H1 (cell line): ENCODE measurements around the gene NAA38. TPM values are rescaled to one million over a fixed set of nuclear protein-coding genes. Genes with fewer than 3 reads are reported as not detected.

Experiments used
- CREB1 ChIP-seq: IDR thresholded peaks from 2 replicates; pipeline ENCODE4 v1.6.1; 2012; ENCODE audit warnings: inconsistent platforms
- GTF2F1 ChIP-seq: IDR thresholded peaks from 2 replicates; pipeline ENCODE4 v1.6.1; 2012; ENCODE audit warnings: low read depth, low read length, improper control_type of control experiment, borderline replicate concordance
- SP4 ChIP-seq: IDR thresholded peaks from 2 replicates; pipeline ENCODE4 v1.6.1; 2012; ENCODE audit warnings: low read length, inconsistent platforms
- polyA plus RNA-seq, 7 experiments: library from polyadenylated mRNA; depleted of rRNA in 3 of 7; stranded (reverse) in 5 of 7; unstranded in 2 of 7; fragments of >200 nt in 5 of 7; fragments of 200-250 nt in 2 of 7; gene quantifications; 1 replicate in 5 of 7; 2 replicates in 1 of 7; 4 replicates in 1 of 7; pipeline versions ENCODE4 v1.2.1 to v1.2.3, GENCODE V29; 2011 to 2013; ENCODE audit warnings: missing spikeins in 2 of 7, mixed read lengths in 2 of 7
- total RNA-seq: library from RNA; stranded (reverse); fragmentation: NEBNext Ultra II Directional; extraction: Animal tissue kit (Norgen Biotek cat#: 25700); gene quantifications from 2 replicates; pipeline ENCODE4 v1.2.1, GENCODE V29; 2021
- TF ChIP-seq, protein P1 (sequence below): fragments of 300-600 bp; sonication (generic); IDR thresholded peaks from 2 replicates; pipeline ENCODE4 v1.7.1; 2012; ENCODE audit warnings: low read length, moderate library complexity, mild to moderate bottlenecking, inconsistent platforms; ENCODE audit not compliant: insufficient replicate concordance

The NAA38 gene
- total and polyA plus RNA-seq, 2 of the 8 experiments (the other 6 are each of a cell fraction or from before 2014, with no cell fraction given) = 30.2 to 109 TPM

DNA sequence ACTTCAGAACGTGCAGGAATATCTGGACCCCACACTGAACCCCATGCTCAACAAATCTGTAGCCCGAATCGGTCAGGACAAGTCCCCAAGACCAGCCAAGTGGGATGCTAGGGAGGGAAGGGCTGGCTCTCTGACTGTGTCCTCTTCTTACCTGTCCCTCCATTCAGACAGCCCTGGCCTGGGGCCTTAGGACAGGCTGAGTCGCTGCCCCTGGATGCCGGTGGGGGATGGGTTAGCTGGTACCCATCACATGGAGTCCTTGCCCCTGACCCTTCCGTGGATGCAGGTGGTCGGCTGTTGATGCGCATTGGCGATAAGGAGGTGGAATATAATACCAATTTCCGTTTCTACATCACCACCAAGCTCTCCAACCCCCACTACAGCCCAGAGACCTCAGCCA, 39.3 kb downstream of the NAA38 start (continued):
- TF ChIP-seq, protein P1, sequence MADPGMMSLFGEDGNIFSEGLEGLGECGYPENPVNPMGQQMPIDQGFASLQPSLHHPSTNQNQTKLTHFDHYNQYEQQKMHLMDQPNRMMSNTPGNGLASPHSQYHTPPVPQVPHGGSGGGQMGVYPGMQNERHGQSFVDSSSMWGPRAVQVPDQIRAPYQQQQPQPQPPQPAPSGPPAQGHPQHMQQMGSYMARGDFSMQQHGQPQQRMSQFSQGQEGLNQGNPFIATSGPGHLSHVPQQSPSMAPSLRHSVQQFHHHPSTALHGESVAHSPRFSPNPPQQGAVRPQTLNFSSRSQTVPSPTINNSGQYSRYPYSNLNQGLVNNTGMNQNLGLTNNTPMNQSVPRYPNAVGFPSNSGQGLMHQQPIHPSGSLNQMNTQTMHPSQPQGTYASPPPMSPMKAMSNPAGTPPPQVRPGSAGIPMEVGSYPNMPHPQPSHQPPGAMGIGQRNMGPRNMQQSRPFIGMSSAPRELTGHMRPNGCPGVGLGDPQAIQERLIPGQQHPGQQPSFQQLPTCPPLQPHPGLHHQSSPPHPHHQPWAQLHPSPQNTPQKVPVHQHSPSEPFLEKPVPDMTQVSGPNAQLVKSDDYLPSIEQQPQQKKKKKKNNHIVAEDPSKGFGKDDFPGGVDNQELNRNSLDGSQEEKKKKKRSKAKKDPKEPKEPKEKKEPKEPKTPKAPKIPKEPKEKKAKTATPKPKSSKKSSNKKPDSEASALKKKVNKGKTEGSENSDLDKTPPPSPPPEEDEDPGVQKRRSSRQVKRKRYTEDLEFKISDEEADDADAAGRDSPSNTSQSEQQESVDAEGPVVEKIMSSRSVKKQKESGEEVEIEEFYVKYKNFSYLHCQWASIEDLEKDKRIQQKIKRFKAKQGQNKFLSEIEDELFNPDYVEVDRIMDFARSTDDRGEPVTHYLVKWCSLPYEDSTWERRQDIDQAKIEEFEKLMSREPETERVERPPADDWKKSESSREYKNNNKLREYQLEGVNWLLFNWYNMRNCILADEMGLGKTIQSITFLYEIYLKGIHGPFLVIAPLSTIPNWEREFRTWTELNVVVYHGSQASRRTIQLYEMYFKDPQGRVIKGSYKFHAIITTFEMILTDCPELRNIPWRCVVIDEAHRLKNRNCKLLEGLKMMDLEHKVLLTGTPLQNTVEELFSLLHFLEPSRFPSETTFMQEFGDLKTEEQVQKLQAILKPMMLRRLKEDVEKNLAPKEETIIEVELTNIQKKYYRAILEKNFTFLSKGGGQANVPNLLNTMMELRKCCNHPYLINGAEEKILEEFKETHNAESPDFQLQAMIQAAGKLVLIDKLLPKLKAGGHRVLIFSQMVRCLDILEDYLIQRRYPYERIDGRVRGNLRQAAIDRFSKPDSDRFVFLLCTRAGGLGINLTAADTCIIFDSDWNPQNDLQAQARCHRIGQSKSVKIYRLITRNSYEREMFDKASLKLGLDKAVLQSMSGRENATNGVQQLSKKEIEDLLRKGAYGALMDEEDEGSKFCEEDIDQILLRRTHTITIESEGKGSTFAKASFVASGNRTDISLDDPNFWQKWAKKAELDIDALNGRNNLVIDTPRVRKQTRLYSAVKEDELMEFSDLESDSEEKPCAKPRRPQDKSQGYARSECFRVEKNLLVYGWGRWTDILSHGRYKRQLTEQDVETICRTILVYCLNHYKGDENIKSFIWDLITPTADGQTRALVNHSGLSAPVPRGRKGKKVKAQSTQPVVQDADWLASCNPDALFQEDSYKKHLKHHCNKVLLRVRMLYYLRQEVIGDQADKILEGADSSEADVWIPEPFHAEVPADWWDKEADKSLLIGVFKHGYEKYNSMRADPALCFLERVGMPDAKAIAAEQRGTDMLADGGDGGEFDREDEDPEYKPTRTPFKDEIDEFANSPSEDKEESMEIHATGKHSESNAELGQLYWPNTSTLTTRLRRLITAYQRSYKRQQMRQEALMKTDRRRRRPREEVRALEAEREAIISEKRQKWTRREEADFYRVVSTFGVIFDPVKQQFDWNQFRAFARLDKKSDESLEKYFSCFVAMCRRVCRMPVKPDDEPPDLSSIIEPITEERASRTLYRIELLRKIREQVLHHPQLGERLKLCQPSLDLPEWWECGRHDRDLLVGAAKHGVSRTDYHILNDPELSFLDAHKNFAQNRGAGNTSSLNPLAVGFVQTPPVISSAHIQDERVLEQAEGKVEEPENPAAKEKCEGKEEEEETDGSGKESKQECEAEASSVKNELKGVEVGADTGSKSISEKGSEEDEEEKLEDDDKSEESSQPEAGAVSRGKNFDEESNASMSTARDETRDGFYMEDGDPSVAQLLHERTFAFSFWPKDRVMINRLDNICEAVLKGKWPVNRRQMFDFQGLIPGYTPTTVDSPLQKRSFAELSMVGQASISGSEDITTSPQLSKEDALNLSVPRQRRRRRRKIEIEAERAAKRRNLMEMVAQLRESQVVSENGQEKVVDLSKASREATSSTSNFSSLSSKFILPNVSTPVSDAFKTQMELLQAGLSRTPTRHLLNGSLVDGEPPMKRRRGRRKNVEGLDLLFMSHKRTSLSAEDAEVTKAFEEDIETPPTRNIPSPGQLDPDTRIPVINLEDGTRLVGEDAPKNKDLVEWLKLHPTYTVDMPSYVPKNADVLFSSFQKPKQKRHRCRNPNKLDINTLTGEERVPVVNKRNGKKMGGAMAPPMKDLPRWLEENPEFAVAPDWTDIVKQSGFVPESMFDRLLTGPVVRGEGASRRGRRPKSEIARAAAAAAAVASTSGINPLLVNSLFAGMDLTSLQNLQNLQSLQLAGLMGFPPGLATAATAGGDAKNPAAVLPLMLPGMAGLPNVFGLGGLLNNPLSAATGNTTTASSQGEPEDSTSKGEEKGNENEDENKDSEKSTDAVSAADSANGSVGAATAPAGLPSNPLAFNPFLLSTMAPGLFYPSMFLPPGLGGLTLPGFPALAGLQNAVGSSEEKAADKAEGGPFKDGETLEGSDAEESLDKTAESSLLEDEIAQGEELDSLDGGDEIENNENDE = no peak
- no peak for TF ChIP-seq CREB1
- no peak for TF ChIP-seq SP4
- TF ChIP-seq GTF2F1 = no peak
